Esophagus squamous epithelium (tissue), 4 donors: ENCODE results near the gene S100PBP.

ENCODE experiments used
- CTCF ChIP-seq, 6 experiments: fragments of 450-650 bp in 4 of 6; fragments of 200-600 bp in 2 of 6; sonication (generic) in 2 of 6; IDR thresholded peaks; one replicate each; pipeline ENCODE4 v1.5.1; 2016 to 2019; ENCODE audit warnings: antibody characterized with exemption in 6 of 6, mild to moderate bottlenecking in 4 of 6, moderate library complexity in 4 of 6
- POLR2A ChIP-seq, 4 donors: fragments of 450-650 bp; IDR thresholded peaks; one replicate each; pipeline ENCODE4 v1.6.1; 2017; ENCODE audit warnings: antibody characterized with exemption in 4 of 4, mild to moderate bottlenecking in 4 of 4, moderate library complexity in 3 of 4

- TF ChIP-seq CTCF (IDR thresholded peaks at IDR 0.05) (peak in 5 of 6 experiments; percentile 4 to 60 (median 42)), POLR2A (IDR thresholded peaks at IDR 0.05) (no peak)
Measured at GRCh38 chr1:32892368-32893197, 75.1 kb downstream of the S100PBP start.
